ENCODE measurements around the gene NFIA. TPM values are rescaled to one million over a fixed set of nuclear protein-coding genes. Genes with fewer than 3 reads are reported as not detected.

NFIA gene
- polyA plus RNA-seq, 1 donor (not counting 4 experiments of a cell fraction or from before 2014, with no cell fraction given): 14.7 TPM

DNA sequence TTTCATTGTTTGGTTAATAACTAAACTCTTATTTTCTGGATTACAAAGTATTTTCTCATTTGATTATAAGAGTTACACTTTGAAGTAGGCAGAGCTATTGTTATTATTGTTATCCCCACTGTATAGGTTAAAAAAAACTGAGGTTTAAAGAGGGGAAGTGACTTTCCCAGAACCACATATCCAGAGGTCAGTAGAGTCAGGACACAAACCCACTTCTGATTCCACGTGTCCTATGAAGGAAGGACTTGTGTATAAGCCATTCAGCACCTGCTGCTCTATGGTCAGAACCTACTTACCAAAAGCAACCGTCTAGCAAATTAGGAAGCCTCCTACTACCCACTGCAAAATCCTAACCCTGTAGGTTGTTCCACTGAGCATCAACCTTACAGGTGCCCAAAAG is 351.3 kb downstream of the NFIA start:
- Histone ChIP-seq H2AFZ (ENCODE audit: control insufficient read depth, low read length) (no peak overlapping the region), H4K20me1 (ENCODE audit: control insufficient read depth, extremely low read depth, insufficient read depth, low read length) (no peaks in the 10 kb centered on the region), H3K9ac (ENCODE audit: control insufficient read depth, extremely low read depth, insufficient read depth, low read length) (no peak overlapping the region), H3K9me1 (ENCODE audit: control insufficient read depth, extremely low read depth, insufficient read depth, low read length) (peaks cover 3% of the 10 kb centered on the region), H3K36me3 (ENCODE audit: control insufficient read depth in 2 of 2, extremely low read depth in 1 of 2, insufficient read depth in 2 of 2, low read length in 2 of 2) (no peaks in the 10 kb centered on the region), H3K27me3 (ENCODE audit: control insufficient read depth, extremely low read depth, insufficient read depth, low read length) (no peaks in the 10 kb centered on the region), H3K27ac (ENCODE audit: control insufficient read depth, insufficient read depth, low read length) (no peak overlapping the region), H3K4me3 (ENCODE audit: control insufficient read depth in 2 of 3, extremely low read depth in 1 of 3, insufficient read depth in 2 of 3, low read depth in 1 of 3, low read length in 3 of 3) (no peak overlapping the region), H3K4me1 (ENCODE audit: control insufficient read depth, extremely low read depth, insufficient read depth, low read length) (peaks cover 13% of the 10 kb centered on the region), H3K9me3 (ENCODE audit: control insufficient read depth, low read depth, low read length) (no peaks in the 10 kb centered on the region), H3K4me2 (ENCODE audit: control insufficient read depth, extremely low read depth, insufficient read depth, low read depth, low read length) (peak overlapping the region; percentile 51), H3K79me2 (ENCODE audit: control insufficient read depth, insufficient read depth, low read length) (no peaks in the 10 kb centered on the region)
- DNase-seq (ENCODE audit: low read depth, low spot score) (no peak), FAIRE-seq (no peak)
- dilution Hi-C loops (cut with MboI; ENCODE audit: extremely low pct_ligation_motif_present, low sequenced_read_pairs): no loop called here
- no peak for TF ChIP-seq EZH2 (IDR thresholded peaks at IDR 0.05; ENCODE audit: low read length)
- TF ChIP-seq, protein P1, sequence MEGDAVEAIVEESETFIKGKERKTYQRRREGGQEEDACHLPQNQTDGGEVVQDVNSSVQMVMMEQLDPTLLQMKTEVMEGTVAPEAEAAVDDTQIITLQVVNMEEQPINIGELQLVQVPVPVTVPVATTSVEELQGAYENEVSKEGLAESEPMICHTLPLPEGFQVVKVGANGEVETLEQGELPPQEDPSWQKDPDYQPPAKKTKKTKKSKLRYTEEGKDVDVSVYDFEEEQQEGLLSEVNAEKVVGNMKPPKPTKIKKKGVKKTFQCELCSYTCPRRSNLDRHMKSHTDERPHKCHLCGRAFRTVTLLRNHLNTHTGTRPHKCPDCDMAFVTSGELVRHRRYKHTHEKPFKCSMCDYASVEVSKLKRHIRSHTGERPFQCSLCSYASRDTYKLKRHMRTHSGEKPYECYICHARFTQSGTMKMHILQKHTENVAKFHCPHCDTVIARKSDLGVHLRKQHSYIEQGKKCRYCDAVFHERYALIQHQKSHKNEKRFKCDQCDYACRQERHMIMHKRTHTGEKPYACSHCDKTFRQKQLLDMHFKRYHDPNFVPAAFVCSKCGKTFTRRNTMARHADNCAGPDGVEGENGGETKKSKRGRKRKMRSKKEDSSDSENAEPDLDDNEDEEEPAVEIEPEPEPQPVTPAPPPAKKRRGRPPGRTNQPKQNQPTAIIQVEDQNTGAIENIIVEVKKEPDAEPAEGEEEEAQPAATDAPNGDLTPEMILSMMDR (optimal IDR thresholded peaks at IDR 0.05 in 1 of 3, IDR thresholded peaks at IDR 0.05 in 1 of 3, conservative IDR thresholded peaks at IDR 0.05 in 1 of 3; ENCODE audit: extremely low read depth in 1 of 3, insufficient read depth in 2 of 3, low read length in 3 of 3): no peak

DNA sequence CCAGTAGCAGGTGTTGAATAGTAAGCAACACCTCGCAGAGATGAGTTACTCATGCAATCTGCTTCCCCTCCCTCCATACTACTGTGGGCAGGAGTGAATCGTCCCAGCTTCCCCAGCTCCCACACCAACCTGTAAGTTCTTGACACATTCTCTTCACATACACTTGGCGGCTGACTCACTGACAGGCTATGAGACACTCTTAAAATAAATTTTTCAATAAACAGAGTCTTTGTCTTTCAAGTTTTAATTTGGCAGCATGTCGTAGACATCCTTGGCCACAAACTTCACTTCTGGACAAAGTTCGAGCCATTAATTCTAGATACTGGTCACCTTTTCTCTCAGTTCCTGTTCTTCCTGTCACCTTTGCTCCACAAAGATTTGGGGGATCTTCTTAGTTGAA is 351.9 kb downstream of the NFIA start:
- Histone ChIP-seq H3K27me3 (ENCODE audit: control insufficient read depth, extremely low read depth, insufficient read depth, low read length) (no peaks in the 10 kb centered on the region), H3K4me3 (ENCODE audit: control insufficient read depth in 2 of 3, extremely low read depth in 1 of 3, insufficient read depth in 2 of 3, low read depth in 1 of 3, low read length in 3 of 3) (no peak overlapping the region), H4K20me1 (ENCODE audit: control insufficient read depth, extremely low read depth, insufficient read depth, low read length) (no peaks in the 10 kb centered on the region), H3K27ac (ENCODE audit: control insufficient read depth, insufficient read depth, low read length) (peak overlapping the region; percentile 0), H3K4me2 (ENCODE audit: control insufficient read depth, extremely low read depth, insufficient read depth, low read depth, low read length) (peak overlapping the region; percentile 9), H3K9ac (ENCODE audit: control insufficient read depth, extremely low read depth, insufficient read depth, low read length) (no peak overlapping the region), H3K9me1 (ENCODE audit: control insufficient read depth, extremely low read depth, insufficient read depth, low read length) (peaks cover 3% of the 10 kb centered on the region), H3K79me2 (ENCODE audit: control insufficient read depth, insufficient read depth, low read length) (no peaks in the 10 kb centered on the region), H3K36me3 (ENCODE audit: control insufficient read depth in 2 of 2, extremely low read depth in 1 of 2, insufficient read depth in 2 of 2, low read length in 2 of 2) (no peaks in the 10 kb centered on the region), H3K4me1 (ENCODE audit: control insufficient read depth, extremely low read depth, insufficient read depth, low read length) (peaks cover 13% of the 10 kb centered on the region), H3K9me3 (ENCODE audit: control insufficient read depth, low read depth, low read length) (no peaks in the 10 kb centered on the region), H2AFZ (ENCODE audit: control insufficient read depth, low read length) (no peak overlapping the region)
- DNase-seq (ENCODE audit: low read depth, low spot score) (peak; percentile 53), FAIRE-seq (peak; percentile 90)
- TF ChIP-seq EZH2 (IDR thresholded peaks at IDR 0.05; ENCODE audit: low read length): no peak
- TF ChIP-seq, protein P1 (optimal IDR thresholded peaks at IDR 0.05 in 1 of 3, IDR thresholded peaks at IDR 0.05 in 1 of 3, conservative IDR thresholded peaks at IDR 0.05 in 1 of 3; ENCODE audit: extremely low read depth in 1 of 3, insufficient read depth in 2 of 3, low read length in 3 of 3): no peak
- dilution Hi-C loops (cut with MboI; ENCODE audit: extremely low pct_ligation_motif_present, low sequenced_read_pairs): no loop called here
